Bladder microvascular endothelial cell (primary cell): Measurements from ENCODE around the gene LEO1. TPM values are rescaled to one million over a fixed set of nuclear protein-coding genes. Genes with fewer than 3 reads are reported as not detected.

ENCODE experiments used
- total RNA-seq: library from RNA; depleted of rRNA; stranded (reverse); fragments of >200 nt; gene quantifications from 2 replicates; pipeline ENCODE4 v1.2.3, GENCODE V29; 2014

The LEO1 gene
- total RNA-seq = 20.6 and 45.0 TPM in 2 replicates

DNA sequence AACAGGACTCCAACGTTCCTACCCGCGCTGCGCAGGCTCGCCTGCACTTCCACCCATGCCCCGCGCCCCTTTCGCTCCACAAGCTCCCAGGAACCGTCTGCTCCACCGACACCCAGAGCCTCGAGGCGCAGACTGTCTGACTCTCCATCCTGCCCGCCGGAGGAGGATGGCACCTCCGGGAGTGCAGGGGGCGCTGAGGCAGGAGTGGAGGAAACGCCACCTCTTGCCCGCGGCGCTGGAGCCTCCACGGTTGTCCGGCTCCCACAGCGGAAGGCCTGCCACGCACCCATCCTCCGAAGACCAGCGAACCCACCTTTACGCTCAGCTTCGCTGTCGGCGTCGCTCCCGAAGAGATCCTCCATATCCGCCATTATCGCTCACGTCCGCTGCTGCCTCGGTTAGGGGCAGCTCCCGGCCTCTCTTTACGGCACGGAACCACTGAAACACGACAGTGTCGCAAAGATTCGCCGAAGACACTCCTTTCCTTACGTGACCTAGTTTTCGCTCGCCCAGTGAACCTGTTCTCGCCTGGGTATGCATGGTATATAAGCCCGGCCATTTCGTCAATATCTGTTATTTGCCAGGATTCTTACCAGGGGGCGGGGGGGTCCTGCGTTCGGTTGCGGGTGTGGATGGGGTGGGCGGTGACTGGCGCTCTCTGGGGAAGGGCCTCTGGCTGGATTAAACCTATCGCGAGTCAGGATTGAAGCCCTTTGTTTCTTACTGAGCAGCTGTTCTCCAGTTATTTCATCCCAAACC is at the start of gene LEO1:
Gene LEO1 (minus strand): TSS at position 404 of the 759 bp plus-strand sequence. CDS start 33 bp downstream, at position 371.

DNA sequence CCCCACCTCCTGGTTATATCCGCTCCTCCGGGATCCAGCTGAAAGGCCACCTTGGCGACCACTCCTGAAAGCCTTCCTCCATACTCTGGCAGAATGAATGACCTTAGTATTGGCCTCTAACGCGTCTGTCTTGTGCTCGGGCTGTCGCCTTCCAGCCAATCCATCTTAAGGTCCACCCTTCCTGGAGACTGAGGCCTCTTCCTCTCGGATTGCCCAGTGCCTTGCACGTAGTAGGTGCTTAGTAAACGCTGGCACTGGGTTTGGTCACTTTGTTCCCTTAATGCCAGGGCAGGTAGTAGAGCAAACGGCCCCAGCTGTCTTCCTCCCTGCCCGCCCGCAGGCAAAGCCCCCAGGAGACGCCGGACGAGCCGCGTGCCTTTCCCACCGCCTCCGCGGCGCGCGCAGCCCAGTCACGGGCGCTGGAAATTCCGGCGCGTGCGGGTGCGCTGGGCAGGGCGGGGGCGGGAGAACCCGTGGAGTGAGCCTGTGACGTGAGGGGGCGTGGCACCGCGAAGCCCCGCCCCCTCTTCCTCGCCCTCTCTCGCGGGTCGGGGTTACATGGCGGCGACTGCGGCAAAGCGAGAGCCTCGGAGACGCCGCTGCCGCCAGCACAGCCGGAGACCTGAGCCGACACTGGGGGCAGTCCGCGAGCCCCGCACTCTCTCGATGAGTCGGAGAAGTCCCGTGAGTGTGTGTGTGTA is 47.3 kb upstream of the LEO1 start, which contains the start of gene MAPK6:
Gene MAPK6 (plus strand): TSS at position 527 of the 701 bp plus-strand sequence. CDS start 27,242 bp downstream, outside the sequence.

Other genes with a start within 250 kb of the LEO1 start
- gene LYSMD2, start 234.1 kb downstream of the LEO1 start, total RNA-seq = 8.1 and 13.5 TPM in 2 replicates
- 6.5 and 20.7 TPM in 2 replicates for gene TMOD2, start 220.2 kb downstream of the LEO1 start, total RNA-seq
- gene TMOD3, start 142.1 kb downstream of the LEO1 start, total RNA-seq = 62.0 and 108 TPM in 2 replicates
- 21.2 and 38.1 TPM in 2 replicates for gene MAPK6, start 47.4 kb upstream of the LEO1 start, total RNA-seq
- under 0.01 and 0.63 TPM in 2 replicates for gene BCL2L10, start 141.0 kb upstream of the LEO1 start, total RNA-seq
- gene GNB5, start 219.6 kb upstream of the LEO1 start, total RNA-seq = 15.4 and 35.1 TPM in 2 replicates